SK-N-SH (cell line): ENCODE data around the gene UBXN1.

Source experiments
- CHD2 ChIP-seq: fragments of 150-350 bp; IDR thresholded peaks from 2 replicates; pipeline ENCODE4 v1.6.1; 2018; ENCODE audit warnings: low read length; ENCODE audit not compliant: partially characterized antibody
- EZH2phosphoT487 ChIP-seq: fragments of 200-600 bp; sonication (generic); IDR thresholded peaks from 2 replicates; pipeline ENCODE4 v1.6.1; 2017; ENCODE audit warnings: low read depth, mixed run types, mild to moderate bottlenecking, antibody characterized with exemption, moderate library complexity, borderline replicate concordance
- FOXM1 ChIP-seq: IDR thresholded peaks from 2 replicates; pipeline ENCODE4 v1.4.0; 2012; ENCODE audit warnings: low read depth, mild to moderate bottlenecking
- GATA2 ChIP-seq: sonication (generic); formaldehyde crosslinking; IDR thresholded peaks from 2 replicates; pipeline ENCODE4 v1.5.0; 2020; ENCODE audit warnings: mild to moderate bottlenecking, missing genetic modification reagents
- JUND ChIP-seq: IDR thresholded peaks from 2 replicates; pipeline ENCODE4 v1.4.0; 2012
- MXI1 ChIP-seq: IDR thresholded peaks from 2 replicates; pipeline ENCODE4 v1.6.1; 2012; ENCODE audit warnings: mild to moderate bottlenecking, low read depth, low read length, improper control_type of control experiment
- NFIC ChIP-seq: IDR thresholded peaks from 2 replicates; pipeline ENCODE4 v1.4.0; 2012; ENCODE audit warnings: borderline replicate concordance
- POLR2AphosphoS5 ChIP-seq: IDR thresholded peaks from 2 replicates; pipeline ENCODE4 v1.6.1; 2012; ENCODE audit warnings: low read depth, low read length
- RXRA ChIP-seq: IDR thresholded peaks from 2 replicates; pipeline ENCODE4 v1.4.0; 2012; ENCODE audit warnings: low read depth, mild to moderate bottlenecking, borderline replicate concordance
- TAF1 ChIP-seq: IDR thresholded peaks from 2 replicates; pipeline ENCODE4 v1.6.1; 2012; ENCODE audit warnings: low read depth, mild to moderate bottlenecking, low read length, moderate library complexity, borderline replicate concordance
- TCF12 ChIP-seq: IDR thresholded peaks from 2 replicates; pipeline ENCODE4 v1.4.0; 2012
- YY1 ChIP-seq: IDR thresholded peaks from 2 replicates; pipeline ENCODE4 v1.4.0; 2012; ENCODE audit warnings: low read depth, mild to moderate bottlenecking
- TF ChIP-seq, protein P1 (sequence below): fragments of 150-350 bp; IDR thresholded peaks from 2 replicates; pipeline ENCODE4 v1.6.1; 2017; ENCODE audit warnings: antibody characterized with exemption, low read length, low read depth, borderline replicate concordance
- TF ChIP-seq, protein P2 (sequence below): fragments of 200-600 bp; sonication (generic); IDR thresholded peaks from 2 replicates; pipeline ENCODE4 v1.6.1; 2017; ENCODE audit warnings: antibody characterized with exemption, mild to moderate bottlenecking, moderate library complexity

DNA sequence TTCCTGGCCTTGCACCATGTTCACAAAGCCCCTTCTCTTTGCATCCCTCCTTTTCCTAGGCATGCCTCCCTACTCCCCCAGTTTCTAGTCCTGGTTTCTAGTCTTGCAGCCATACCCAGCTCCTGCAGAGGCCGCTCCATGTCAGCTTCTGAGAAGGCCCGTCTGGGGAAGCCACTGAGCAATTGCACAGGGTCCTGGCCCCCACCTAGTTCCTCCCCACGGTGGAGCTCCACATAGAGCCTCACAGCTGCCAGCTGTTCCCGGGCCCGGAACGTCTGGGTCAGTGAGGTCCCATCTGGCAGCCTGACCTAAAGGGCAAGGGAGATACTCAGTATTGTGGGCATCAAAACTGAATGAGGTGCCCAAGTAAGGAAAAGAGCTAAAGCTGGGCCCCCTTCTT lies 2.2 kb downstream of the UBXN1 start:
- TF ChIP-seq, protein P1, sequence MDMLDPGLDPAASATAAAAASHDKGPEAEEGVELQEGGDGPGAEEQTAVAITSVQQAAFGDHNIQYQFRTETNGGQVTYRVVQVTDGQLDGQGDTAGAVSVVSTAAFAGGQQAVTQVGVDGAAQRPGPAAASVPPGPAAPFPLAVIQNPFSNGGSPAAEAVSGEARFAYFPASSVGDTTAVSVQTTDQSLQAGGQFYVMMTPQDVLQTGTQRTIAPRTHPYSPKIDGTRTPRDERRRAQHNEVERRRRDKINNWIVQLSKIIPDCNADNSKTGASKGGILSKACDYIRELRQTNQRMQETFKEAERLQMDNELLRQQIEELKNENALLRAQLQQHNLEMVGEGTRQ: no peak
- TF ChIP-seq, protein P2, sequence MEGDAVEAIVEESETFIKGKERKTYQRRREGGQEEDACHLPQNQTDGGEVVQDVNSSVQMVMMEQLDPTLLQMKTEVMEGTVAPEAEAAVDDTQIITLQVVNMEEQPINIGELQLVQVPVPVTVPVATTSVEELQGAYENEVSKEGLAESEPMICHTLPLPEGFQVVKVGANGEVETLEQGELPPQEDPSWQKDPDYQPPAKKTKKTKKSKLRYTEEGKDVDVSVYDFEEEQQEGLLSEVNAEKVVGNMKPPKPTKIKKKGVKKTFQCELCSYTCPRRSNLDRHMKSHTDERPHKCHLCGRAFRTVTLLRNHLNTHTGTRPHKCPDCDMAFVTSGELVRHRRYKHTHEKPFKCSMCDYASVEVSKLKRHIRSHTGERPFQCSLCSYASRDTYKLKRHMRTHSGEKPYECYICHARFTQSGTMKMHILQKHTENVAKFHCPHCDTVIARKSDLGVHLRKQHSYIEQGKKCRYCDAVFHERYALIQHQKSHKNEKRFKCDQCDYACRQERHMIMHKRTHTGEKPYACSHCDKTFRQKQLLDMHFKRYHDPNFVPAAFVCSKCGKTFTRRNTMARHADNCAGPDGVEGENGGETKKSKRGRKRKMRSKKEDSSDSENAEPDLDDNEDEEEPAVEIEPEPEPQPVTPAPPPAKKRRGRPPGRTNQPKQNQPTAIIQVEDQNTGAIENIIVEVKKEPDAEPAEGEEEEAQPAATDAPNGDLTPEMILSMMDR: no peak
- TF ChIP-seq CHD2 (no peak), FOXM1 (no peak), EZH2phosphoT487 (no peak), GATA2 (no peak), MXI1 (no peak), RXRA (no peak), POLR2AphosphoS5 (no peak), JUND (no peak), YY1 (no peak), NFIC (no peak), TAF1 (no peak), TCF12 (no peak)
